ENCODE results near the gene ACVR1. TPM values are rescaled to one million over a fixed set of nuclear protein-coding genes. Genes with fewer than 3 reads are reported as not detected.

Gene ACVR1
- polyA plus RNA-seq, 1 of the 3 experiments (the other 2 are of a cell fraction): 22.4 TPM

GRCh38 chr2:157903151-157903550 lies 27.0 kb upstream of the ACVR1 start:
- no peaks in the 10 kb centered on the region for H3K9me2 ChIP-seq
- ChIA-PET CTCF (no interaction called here), POLR2A (no interaction called here)
- no peak for TF ChIP-seq JUND (IDR thresholded peaks at IDR 0.05)
- TF ChIP-seq RCOR1 (IDR thresholded peaks at IDR 0.05; ENCODE audit: low read length): no peak
- TF ChIP-seq TCF12 (IDR thresholded peaks at IDR 0.05): no peak
- no peaks in the 10 kb centered on the region for H3K4me1 ChIP-seq (ENCODE audit: control insufficient read depth in 1 of 2, insufficient read depth in 2 of 2, low read depth in 1 of 2, low read length in 1 of 2)
- no peaks in the 10 kb centered on the region for H3K79me2 ChIP-seq (ENCODE audit: insufficient read depth)
- no peaks in the 10 kb centered on the region for H4K20me1 ChIP-seq (ENCODE audit: insufficient read depth)
- no peak overlapping the region for H3K27ac ChIP-seq (ENCODE audit: low read depth in 2 of 2, low read length in 1 of 2)
- no peaks in the 10 kb centered on the region for H3K36me3 ChIP-seq (replicated peaks in 1 of 2; ENCODE audit: control insufficient read depth in 1 of 2, insufficient read depth in 2 of 2, low read length in 1 of 2)
- H3K9ac ChIP-seq: no peak overlapping the region
- DNase-seq: no peak
- no peaks in the 10 kb centered on the region for H3F3A ChIP-seq (replicated peaks; ENCODE audit: insufficient read depth)
- 88% methylated on average over 2 of the region's 4 CpGs for WGBS (ENCODE audit: low lambda C conversion rate)
- no peaks in the 10 kb centered on the region for H3K27me3 ChIP-seq (ENCODE audit: insufficient read depth)
- no peaks in the 10 kb centered on the region for H3K9me3 ChIP-seq
- no peak overlapping the region for H3K4me2 ChIP-seq
- H2AFZ ChIP-seq (ENCODE audit: low read depth): no peak overlapping the region
- H3K4me3 ChIP-seq (ENCODE audit: low read depth in 2 of 2, low read length in 1 of 2): no peak overlapping the region

GRCh38 chr2:157902692-157903091 lies 26.6 kb upstream of the ACVR1 start:
- no peak for DNase-seq
- 65% methylated on average over 1 of the region's 1 CpG for WGBS (ENCODE audit: low lambda C conversion rate)
- Histone ChIP-seq H3K4me2 (no peak overlapping the region), H3K9me2 (no peaks in the 10 kb centered on the region), H3K36me3 (replicated peaks in 1 of 2; ENCODE audit: control insufficient read depth in 1 of 2, insufficient read depth in 2 of 2, low read length in 1 of 2) (no peaks in the 10 kb centered on the region), H3K27ac (ENCODE audit: low read depth in 2 of 2, low read length in 1 of 2) (no peak overlapping the region), H3K79me2 (ENCODE audit: insufficient read depth) (no peaks in the 10 kb centered on the region), H3K9ac (no peak overlapping the region), H3K4me3 (ENCODE audit: low read depth in 2 of 2, low read length in 1 of 2) (no peak overlapping the region), H2AFZ (ENCODE audit: low read depth) (no peak overlapping the region), H3K9me3 (no peaks in the 10 kb centered on the region), H4K20me1 (ENCODE audit: insufficient read depth) (no peaks in the 10 kb centered on the region), H3K4me1 (ENCODE audit: control insufficient read depth in 1 of 2, insufficient read depth in 2 of 2, low read depth in 1 of 2, low read length in 1 of 2) (no peaks in the 10 kb centered on the region), H3K27me3 (ENCODE audit: insufficient read depth) (no peaks in the 10 kb centered on the region), H3F3A (replicated peaks; ENCODE audit: insufficient read depth) (no peaks in the 10 kb centered on the region)
- TF ChIP-seq TEAD4 (IDR thresholded peaks at IDR 0.05; ENCODE audit: borderline replicate concordance, insufficient read depth) (no peak), FOXM1 (IDR thresholded peaks at IDR 0.05; ENCODE audit: low read depth) (no peak), GABPA (IDR thresholded peaks at IDR 0.05; ENCODE audit: low read depth) (no peak), YY1 (IDR thresholded peaks at IDR 0.05; ENCODE audit: low read depth) (no peak), CTCF (IDR thresholded peaks at IDR 0.05) (no peak), GATA2 (CRISPR knock-in tag; IDR thresholded peaks at IDR 0.05) (no peak), SIN3A (IDR thresholded peaks at IDR 0.05; ENCODE audit: borderline replicate concordance, low read depth, low read length) (no peak), RXRA (IDR thresholded peaks at IDR 0.05; ENCODE audit: borderline replicate concordance, low read depth) (no peak), TCF12 (IDR thresholded peaks at IDR 0.05) (no peak), SMC3 (IDR thresholded peaks at IDR 0.05; ENCODE audit: low read depth, low read length) (no peak), IRF3 (IDR thresholded peaks at IDR 0.05; ENCODE audit: low read depth, low read length) (no peak)
- ChIA-PET CTCF (no interaction called here), POLR2A (no interaction called here)

Measured in SK-N-SH (cell line).